IMR-90 (cell line): Measurements from ENCODE around the gene HES4. TPM values are rescaled to one million over a fixed set of nuclear protein-coding genes. Genes with fewer than 3 reads are reported as not detected.

Source experiments
- ATAC-seq: fragments of 200-7000 bp; cut with Tn5 transposase; 2 replicates; pipeline ENCODE4 v1.9.1; 2020; ENCODE audit warnings: low read depth, mild to moderate bottlenecking, moderate library complexity
- BruUV-seq: library from RNA; stranded (reverse); fragments of 400-500 nt; replicated peaks from 2 replicates; lab custom pipeline; 2021; lab: Mats Ljungman, UMichigan
- CTCF ChIA-PET: fragments of 300-600 bp; formaldehyde crosslinking; extraction: SDS; loops from one replicate; lab custom pipeline; 2021; ENCODE audit warnings: antibody characterized with exemption; lab: Yijun Ruan, JAX
- POLR2A ChIA-PET: fragments of 300-600 bp; sonication (Branson Sonifier 250); formaldehyde crosslinking; loops from one replicate; lab custom pipeline; 2022; ENCODE audit warnings: antibody characterized with exemption; ENCODE audit not compliant: unreplicated experiment; lab: Charles Lee
- DNase-seq: peaks from one replicate; pipeline ENCODE4 v3.0.0; 2013
- H2AFZ ChIP-seq: replicated peaks from 2 replicates; pipeline ENCODE3; 2013; ENCODE audit warnings: low read length, mild to moderate bottlenecking; ENCODE audit not compliant: poor library complexity
- H2AK5ac ChIP-seq: 2 replicates; pipeline ENCODE4 v1.6.1; 2013; ENCODE audit warnings: low read depth, low read length, inconsistent platforms
- H2AK9ac ChIP-seq: replicated peaks from 2 replicates; pipeline ENCODE3; 2013; ENCODE audit warnings: mild to moderate bottlenecking, low read depth, low read length, moderate library complexity; ENCODE audit not compliant: poor library complexity
- H2BK120ac ChIP-seq: 2 replicates; pipeline ENCODE4 v1.6.1; 2013; ENCODE audit warnings: low read depth, low read length, inconsistent platforms
- H2BK15ac ChIP-seq: 3 replicates; pipeline ENCODE4 v1.6.1; 2013; ENCODE audit warnings: low read depth, low read length, inconsistent platforms
- H2BK20ac ChIP-seq: 2 replicates; pipeline ENCODE4 v1.6.1; 2013; ENCODE audit warnings: low read depth, mild to moderate bottlenecking, inconsistent platforms, low read length, moderate library complexity
- H2BK5ac ChIP-seq: 2 replicates; pipeline ENCODE4 v1.6.1; 2013; ENCODE audit warnings: mild to moderate bottlenecking, low read depth, low read length, inconsistent platforms; ENCODE audit not compliant: poor library complexity, severe bottlenecking
- H3K14ac ChIP-seq: replicated peaks from 2 replicates; pipeline ENCODE4 v1.6.1; 2013; ENCODE audit warnings: low read depth, low read length, inconsistent platforms
- H3K18ac ChIP-seq: 2 replicates; pipeline ENCODE4 v1.6.1; 2013; ENCODE audit warnings: low read depth, low read length, control low read depth
- H3K23ac ChIP-seq: 2 replicates; pipeline ENCODE4 v1.6.1; 2013; ENCODE audit warnings: low read depth, low read length, inconsistent platforms
- H3K27ac ChIP-seq: 2 replicates; pipeline ENCODE4 v1.5.1; 2013; ENCODE audit warnings: mild to moderate bottlenecking, control low read depth, low read length; ENCODE audit not compliant: insufficient read depth
- H3K27me3 ChIP-seq: 2 replicates; pipeline ENCODE4 v1.6.1; 2013; ENCODE audit warnings: low read length; ENCODE audit not compliant: control insufficient read depth, insufficient read depth
- H3K36me3 ChIP-seq: 2 replicates; pipeline ENCODE4 v1.6.1; 2013; ENCODE audit warnings: low read length, mixed read lengths; ENCODE audit not compliant: control insufficient read depth, insufficient read depth
- H3K4ac ChIP-seq: 2 replicates; pipeline ENCODE4 v1.6.1; 2013; ENCODE audit warnings: low read depth, low read length, inconsistent platforms
- H3K4me1 ChIP-seq: 2 replicates; pipeline ENCODE4 v1.6.1; 2013; ENCODE audit warnings: low read length, mixed read lengths; ENCODE audit not compliant: control insufficient read depth, insufficient read depth
- H3K4me2 ChIP-seq: 2 replicates; pipeline ENCODE4 v1.6.1; 2013; ENCODE audit warnings: low read depth, mild to moderate bottlenecking, control low read depth, low read length, moderate library complexity
- H3K4me3 ChIP-seq: 2 replicates; pipeline ENCODE4 v1.5.1; 2013; ENCODE audit warnings: low read depth, mild to moderate bottlenecking, control low read depth, low read length, moderate library complexity; ENCODE audit not compliant: insufficient read depth
- H3K56ac ChIP-seq: 2 replicates; pipeline ENCODE4 v1.6.1; 2013; ENCODE audit warnings: low read length, inconsistent platforms; ENCODE audit not compliant: insufficient read depth; ENCODE audit errors: extremely low read depth
- H3K79me1 ChIP-seq, 2 experiments: 2 replicates each; pipeline ENCODE4 v1.6.1; 2013; ENCODE audit warnings: low read length in 2 of 2, inconsistent platforms in 1 of 2, low read depth in 1 of 2
- H3K9ac ChIP-seq: 2 replicates; pipeline ENCODE4 v1.6.1; 2013; ENCODE audit warnings: low read depth, low read length, control low read depth
- H3K9me1 ChIP-seq: 2 replicates; pipeline ENCODE4 v1.6.1; 2013; ENCODE audit warnings: low read length, inconsistent platforms; ENCODE audit not compliant: insufficient read depth
- H3K9me3 ChIP-seq: 2 replicates; pipeline ENCODE4 v1.6.1; 2013; ENCODE audit warnings: low read length; ENCODE audit not compliant: control insufficient read depth, insufficient read depth
- H4K20me1 ChIP-seq: 2 replicates; pipeline ENCODE4 v1.6.1; 2013; ENCODE audit warnings: low read length, inconsistent platforms; ENCODE audit not compliant: insufficient read depth
- H4K5ac ChIP-seq: 2 replicates; pipeline ENCODE4 v1.6.1; 2013; ENCODE audit warnings: mild to moderate bottlenecking, low read depth, low read length, control low read depth
- H4K8ac ChIP-seq, 2 experiments: 2 replicates each; pipeline ENCODE4 v1.6.1; 2013; ENCODE audit warnings: low read depth in 2 of 2, low read length in 2 of 2, control low read depth in 1 of 2, inconsistent platforms in 1 of 2
- H4K91ac ChIP-seq: 2 replicates; pipeline ENCODE4 v1.6.1; 2013; ENCODE audit warnings: low read depth, low read length, inconsistent platforms; ENCODE audit not compliant: insufficient read depth
- BHLHE40 ChIP-seq: fragments of 150-350 bp; IDR thresholded peaks from 2 replicates; pipeline ENCODE4 v1.6.1; 2016; ENCODE audit warnings: mild to moderate bottlenecking, low read depth, low read length
- CTCF ChIP-seq: conservative IDR thresholded peaks from 2 replicates; pipeline ENCODE4 v1.5.1; 2012; ENCODE audit warnings: mild to moderate bottlenecking, low read depth, low read length, improper control_type of control experiment
- ELK1 ChIP-seq: fragments of 150-350 bp; IDR thresholded peaks from 2 replicates; pipeline ENCODE4 v1.6.1; 2016; ENCODE audit warnings: low read depth, mild to moderate bottlenecking, low read length, moderate library complexity, borderline replicate concordance
- MAFK ChIP-seq: IDR thresholded peaks from 2 replicates; pipeline ENCODE4 v1.6.1; 2012; ENCODE audit warnings: low read depth, low read length, improper control_type of control experiment
- MAZ ChIP-seq: IDR thresholded peaks from 2 replicates; pipeline ENCODE4 v1.6.1; 2012; ENCODE audit warnings: low read depth, mild to moderate bottlenecking, low read length, improper control_type of control experiment, moderate library complexity, borderline replicate concordance
- NFE2L2 ChIP-seq: fragments of 150-350 bp; IDR thresholded peaks from 2 replicates; pipeline ENCODE4 v1.6.1; 2016; ENCODE audit warnings: low read depth, mild to moderate bottlenecking, low read length
- POLR2A ChIP-seq: IDR thresholded peaks from 2 replicates; pipeline ENCODE4 v1.6.1; 2012; ENCODE audit warnings: mild to moderate bottlenecking, low read depth, low read length
- RCOR1 ChIP-seq: IDR thresholded peaks from 2 replicates; pipeline ENCODE4 v1.6.1; 2012; ENCODE audit warnings: mild to moderate bottlenecking, low read length, improper control_type of control experiment; ENCODE audit not compliant: insufficient replicate concordance
- SMC3 ChIP-seq: fragments of 150-350 bp; IDR thresholded peaks from 2 replicates; pipeline ENCODE4 v1.6.1; 2016; ENCODE audit warnings: low read depth, mild to moderate bottlenecking, antibody characterized with exemption, low read length, moderate library complexity
- USF2 ChIP-seq: fragments of 150-350 bp; IDR thresholded peaks from 2 replicates; pipeline ENCODE4 v1.6.1; 2017; ENCODE audit warnings: mild to moderate bottlenecking, antibody characterized with exemption, low read length, low read depth
- WGBS, 2 experiments: methylation state at CpG; one replicate each; pipeline versions ENCODE4 v1.1.5 to v1.1.7; 2013; ENCODE audit warnings: missing lambda C conversion rate in 2 of 2; ENCODE audit not compliant: insufficient read length in 1 of 2; ENCODE audit errors: extremely low coverage in 2 of 2; 5-methylcytosine and 5-hydroxymethylcytosine counted together
- dilution Hi-C: fragments of 300-500 bp; cut with HindIII; formaldehyde crosslinking; loops from one replicate; pipeline ENCODE4 v1.14.3; 2018; ENCODE audit warnings: low sequenced_read_pairs; ENCODE audit not compliant: unreplicated experiment
- in situ Hi-C: fragments of 300-500 bp; cut with MboI; formaldehyde crosslinking; loops from 3 replicates; pipeline ENCODE4 v1.14.3; 2019; ENCODE audit warnings: low sequenced_read_pairs, inconsistent platforms, mixed read lengths
- intact Hi-C: fragments of 100-400 bp; cut with micrococcal nuclease; formaldehyde crosslinking; loops from 2 replicates; pipeline ENCODE4 v1.10.0; 2022
- polyA plus RNA-seq, 3 experiments: library from polyadenylated mRNA; depleted of rRNA; stranded (reverse); fragments of >200 nt; gene quantifications; 2 replicates each; pipeline ENCODE4 v1.2.3, GENCODE V29; 2012; ENCODE audit warnings: low replicate concordance in 1 of 3
- total RNA-seq: library from RNA; depleted of rRNA; stranded (reverse); fragments of >200 nt; gene quantifications from 2 replicates; pipeline ENCODE4 v1.2.3, GENCODE V29; 2012

Gene HES4
- total and polyA plus RNA-seq, 2 of the 4 experiments (the other 2 are of a cell fraction): 1.4 to 11.7 TPM

GRCh38 chr1:1004420-1004779 lies 4.5 kb upstream of the HES4 start:
- no peak overlapping the region for H3K9ac ChIP-seq
- no peak overlapping the region for H3K23ac ChIP-seq
- POLR2A ChIA-PET: no interaction called here
- in situ Hi-C loops: no loop called here
- no peak overlapping the region for H4K8ac ChIP-seq
- no peak overlapping the region for H3K14ac ChIP-seq
- CTCF ChIA-PET: no interaction called here
- H2AK5ac ChIP-seq: no peak overlapping the region
- peaks cover 6% of the 10 kb centered on the region; the same call in 1 of the 2 replicates for H3K9me1 ChIP-seq
- intact Hi-C loops: loop anchor here (5.0 kb wide), 1 partner anchor 53 kb away; no protein-coding TSS in a partner anchor
- H3K4me3 ChIP-seq: no peak overlapping the region
- H3K27ac ChIP-seq: no peak overlapping the region
- no peaks in the 10 kb centered on the region for H3K27me3 ChIP-seq
- H3K79me1 ChIP-seq: peaks cover 9 to 26% of the 10 kb centered on the region in 2 experiments; a peak in 3 of 4 replicates
- H2AK9ac ChIP-seq: peak overlapping the region; percentile 25
- DNase-seq (no peak), ATAC-seq (no peak)
- H2BK5ac ChIP-seq: no peak overlapping the region
- H4K5ac ChIP-seq: no peak overlapping the region
- BruUV-seq: no TSS peak
- no peak overlapping the region for H3K18ac ChIP-seq
- H3K36me3 ChIP-seq: no peaks in the 10 kb centered on the region
- WGBS, 2 experiments: 86% methylated on average over 4 of the region's 7 CpGs; no CpG with 5 or more reads in 1 of the 2 experiments
- no peak overlapping the region for H2AFZ ChIP-seq
- TF ChIP-seq RCOR1 (no peak), BHLHE40 (no peak), MAZ (no peak), CTCF (no peak), NFE2L2 (no peak), USF2 (no peak), MAFK (no peak), POLR2A (no peak), ELK1 (no peak), SMC3 (no peak)
- H2BK20ac ChIP-seq: no peak overlapping the region
- peaks cover 8% of the 10 kb centered on the region for H3K4me1 ChIP-seq
- H3K4me2 ChIP-seq: no peak overlapping the region
- H3K9me3 ChIP-seq: no peaks in the 10 kb centered on the region
- H2BK120ac ChIP-seq: no peak overlapping the region
- no peak overlapping the region for H4K91ac ChIP-seq
- H4K20me1 ChIP-seq: peaks cover 4% of the 10 kb centered on the region; the same call in 1 of the 2 replicates
- H3K56ac ChIP-seq: no peak overlapping the region
- no peak overlapping the region for H2BK15ac ChIP-seq
- no peak overlapping the region for H3K4ac ChIP-seq
- dilution Hi-C loops: no loop called here
